ENCODE data around the gene ABI1. TPM values are rescaled to one million over a fixed set of nuclear protein-coding genes. Genes with fewer than 3 reads are reported as not detected.

ABI1 gene
- total and polyA plus RNA-seq, 2 of the 13 experiments (the other 11 are each of a cell fraction or from before 2014, with no cell fraction given) = 20.9 to 22.9 TPM

DNA sequence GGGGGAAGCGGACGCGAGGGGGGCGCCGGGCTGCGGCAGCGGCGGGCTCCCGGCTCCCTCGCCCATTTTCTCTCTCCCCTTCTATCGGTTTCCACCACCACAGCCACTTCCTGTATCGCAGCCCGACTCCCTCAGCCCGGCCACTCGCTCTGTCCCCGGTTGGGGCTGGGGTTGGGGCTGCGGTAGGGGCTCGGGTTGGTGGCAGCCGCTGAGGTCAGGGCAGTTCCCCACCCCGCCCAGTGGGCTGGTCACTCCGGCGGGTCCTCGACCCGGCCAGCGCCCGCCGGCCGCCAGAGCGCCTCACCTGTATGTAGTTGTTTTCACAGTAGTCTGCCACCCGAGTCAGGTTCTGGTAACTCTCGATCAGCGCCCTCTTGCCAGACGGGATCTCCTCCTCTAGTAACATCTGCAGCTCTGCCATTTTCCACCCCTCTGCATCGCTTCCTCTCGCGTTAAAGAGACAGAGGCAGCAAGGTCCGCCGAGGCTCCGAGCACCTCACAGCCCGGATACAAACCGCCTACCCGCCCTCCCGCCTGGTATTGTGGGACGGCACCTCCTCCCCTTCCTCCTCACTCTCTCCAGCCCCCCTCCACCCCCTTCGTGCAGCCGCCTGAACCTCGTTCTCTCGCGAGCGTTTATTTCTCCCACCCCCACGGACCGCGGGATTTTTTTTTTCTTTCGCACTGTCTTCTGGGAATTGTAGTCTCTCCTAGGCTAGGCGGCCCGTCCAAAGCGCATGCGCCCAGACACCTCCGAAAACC is at the start of gene ABI1 (continued):
- TF ChIP-seq, protein P1, sequence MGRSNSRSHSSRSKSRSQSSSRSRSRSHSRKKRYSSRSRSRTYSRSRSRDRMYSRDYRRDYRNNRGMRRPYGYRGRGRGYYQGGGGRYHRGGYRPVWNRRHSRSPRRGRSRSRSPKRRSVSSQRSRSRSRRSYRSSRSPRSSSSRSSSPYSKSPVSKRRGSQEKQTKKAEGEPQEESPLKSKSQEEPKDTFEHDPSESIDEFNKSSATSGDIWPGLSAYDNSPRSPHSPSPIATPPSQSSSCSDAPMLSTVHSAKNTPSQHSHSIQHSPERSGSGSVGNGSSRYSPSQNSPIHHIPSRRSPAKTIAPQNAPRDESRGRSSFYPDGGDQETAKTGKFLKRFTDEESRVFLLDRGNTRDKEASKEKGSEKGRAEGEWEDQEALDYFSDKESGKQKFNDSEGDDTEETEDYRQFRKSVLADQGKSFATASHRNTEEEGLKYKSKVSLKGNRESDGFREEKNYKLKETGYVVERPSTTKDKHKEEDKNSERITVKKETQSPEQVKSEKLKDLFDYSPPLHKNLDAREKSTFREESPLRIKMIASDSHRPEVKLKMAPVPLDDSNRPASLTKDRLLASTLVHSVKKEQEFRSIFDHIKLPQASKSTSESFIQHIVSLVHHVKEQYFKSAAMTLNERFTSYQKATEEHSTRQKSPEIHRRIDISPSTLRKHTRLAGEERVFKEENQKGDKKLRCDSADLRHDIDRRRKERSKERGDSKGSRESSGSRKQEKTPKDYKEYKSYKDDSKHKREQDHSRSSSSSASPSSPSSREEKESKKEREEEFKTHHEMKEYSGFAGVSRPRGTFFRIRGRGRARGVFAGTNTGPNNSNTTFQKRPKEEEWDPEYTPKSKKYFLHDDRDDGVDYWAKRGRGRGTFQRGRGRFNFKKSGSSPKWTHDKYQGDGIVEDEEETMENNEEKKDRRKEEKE (IDR thresholded peaks at IDR 0.05) = no peak
- TF ChIP-seq, protein P2, sequence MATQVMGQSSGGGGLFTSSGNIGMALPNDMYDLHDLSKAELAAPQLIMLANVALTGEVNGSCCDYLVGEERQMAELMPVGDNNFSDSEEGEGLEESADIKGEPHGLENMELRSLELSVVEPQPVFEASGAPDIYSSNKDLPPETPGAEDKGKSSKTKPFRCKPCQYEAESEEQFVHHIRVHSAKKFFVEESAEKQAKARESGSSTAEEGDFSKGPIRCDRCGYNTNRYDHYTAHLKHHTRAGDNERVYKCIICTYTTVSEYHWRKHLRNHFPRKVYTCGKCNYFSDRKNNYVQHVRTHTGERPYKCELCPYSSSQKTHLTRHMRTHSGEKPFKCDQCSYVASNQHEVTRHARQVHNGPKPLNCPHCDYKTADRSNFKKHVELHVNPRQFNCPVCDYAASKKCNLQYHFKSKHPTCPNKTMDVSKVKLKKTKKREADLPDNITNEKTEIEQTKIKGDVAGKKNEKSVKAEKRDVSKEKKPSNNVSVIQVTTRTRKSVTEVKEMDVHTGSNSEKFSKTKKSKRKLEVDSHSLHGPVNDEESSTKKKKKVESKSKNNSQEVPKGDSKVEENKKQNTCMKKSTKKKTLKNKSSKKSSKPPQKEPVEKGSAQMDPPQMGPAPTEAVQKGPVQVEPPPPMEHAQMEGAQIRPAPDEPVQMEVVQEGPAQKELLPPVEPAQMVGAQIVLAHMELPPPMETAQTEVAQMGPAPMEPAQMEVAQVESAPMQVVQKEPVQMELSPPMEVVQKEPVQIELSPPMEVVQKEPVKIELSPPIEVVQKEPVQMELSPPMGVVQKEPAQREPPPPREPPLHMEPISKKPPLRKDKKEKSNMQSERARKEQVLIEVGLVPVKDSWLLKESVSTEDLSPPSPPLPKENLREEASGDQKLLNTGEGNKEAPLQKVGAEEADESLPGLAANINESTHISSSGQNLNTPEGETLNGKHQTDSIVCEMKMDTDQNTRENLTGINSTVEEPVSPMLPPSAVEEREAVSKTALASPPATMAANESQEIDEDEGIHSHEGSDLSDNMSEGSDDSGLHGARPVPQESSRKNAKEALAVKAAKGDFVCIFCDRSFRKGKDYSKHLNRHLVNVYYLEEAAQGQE (IDR thresholded peaks at IDR 0.05; ENCODE audit: borderline replicate concordance in 1 of 2, low read depth in 1 of 2, low read length in 2 of 2) = no peak
- no peak for TF ChIP-seq MZF1 (CRISPR knock-in tag; IDR thresholded peaks at IDR 0.05; ENCODE audit: borderline replicate concordance)
- TF ChIP-seq MED13 (CRISPR knock-in tag; IDR thresholded peaks at IDR 0.05) = 0 out of 2 replicates have a peak, but pooled peaks have one; percentile 34
- TF ChIP-seq, protein P3, sequence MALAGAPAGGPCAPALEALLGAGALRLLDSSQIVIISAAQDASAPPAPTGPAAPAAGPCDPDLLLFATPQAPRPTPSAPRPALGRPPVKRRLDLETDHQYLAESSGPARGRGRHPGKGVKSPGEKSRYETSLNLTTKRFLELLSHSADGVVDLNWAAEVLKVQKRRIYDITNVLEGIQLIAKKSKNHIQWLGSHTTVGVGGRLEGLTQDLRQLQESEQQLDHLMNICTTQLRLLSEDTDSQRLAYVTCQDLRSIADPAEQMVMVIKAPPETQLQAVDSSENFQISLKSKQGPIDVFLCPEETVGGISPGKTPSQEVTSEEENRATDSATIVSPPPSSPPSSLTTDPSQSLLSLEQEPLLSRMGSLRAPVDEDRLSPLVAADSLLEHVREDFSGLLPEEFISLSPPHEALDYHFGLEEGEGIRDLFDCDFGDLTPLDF (CRISPR knock-in tag; IDR thresholded peaks at IDR 0.05) = peak; percentile 66; the same call in 1 of the 2 replicates
- TF ChIP-seq, protein P4, sequence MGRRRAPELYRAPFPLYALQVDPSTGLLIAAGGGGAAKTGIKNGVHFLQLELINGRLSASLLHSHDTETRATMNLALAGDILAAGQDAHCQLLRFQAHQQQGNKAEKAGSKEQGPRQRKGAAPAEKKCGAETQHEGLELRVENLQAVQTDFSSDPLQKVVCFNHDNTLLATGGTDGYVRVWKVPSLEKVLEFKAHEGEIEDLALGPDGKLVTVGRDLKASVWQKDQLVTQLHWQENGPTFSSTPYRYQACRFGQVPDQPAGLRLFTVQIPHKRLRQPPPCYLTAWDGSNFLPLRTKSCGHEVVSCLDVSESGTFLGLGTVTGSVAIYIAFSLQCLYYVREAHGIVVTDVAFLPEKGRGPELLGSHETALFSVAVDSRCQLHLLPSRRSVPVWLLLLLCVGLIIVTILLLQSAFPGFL (CRISPR knock-in tag; IDR thresholded peaks at IDR 0.05) = no peak
- no peak for TF ChIP-seq ZMAT3 (CRISPR knock-in tag; conservative IDR thresholded peaks at IDR 0.05)
- peak; percentile 42; the same call in 1 of the 2 replicates for TF ChIP-seq SOX5 (CRISPR knock-in tag; IDR thresholded peaks at IDR 0.05; ENCODE audit: borderline replicate concordance)
- no peak for TF ChIP-seq SRSF4 (IDR thresholded peaks at IDR 0.05; ENCODE audit: low read depth, low read length, poor library complexity, severe bottlenecking)
- no peak for TF ChIP-seq TRIM24 (CRISPR knock-in tag; IDR thresholded peaks at IDR 0.05)
- TF ChIP-seq ATF1 (CRISPR knock-in tag; IDR thresholded peaks at IDR 0.05) = no peak
- TF ChIP-seq, protein P5, sequence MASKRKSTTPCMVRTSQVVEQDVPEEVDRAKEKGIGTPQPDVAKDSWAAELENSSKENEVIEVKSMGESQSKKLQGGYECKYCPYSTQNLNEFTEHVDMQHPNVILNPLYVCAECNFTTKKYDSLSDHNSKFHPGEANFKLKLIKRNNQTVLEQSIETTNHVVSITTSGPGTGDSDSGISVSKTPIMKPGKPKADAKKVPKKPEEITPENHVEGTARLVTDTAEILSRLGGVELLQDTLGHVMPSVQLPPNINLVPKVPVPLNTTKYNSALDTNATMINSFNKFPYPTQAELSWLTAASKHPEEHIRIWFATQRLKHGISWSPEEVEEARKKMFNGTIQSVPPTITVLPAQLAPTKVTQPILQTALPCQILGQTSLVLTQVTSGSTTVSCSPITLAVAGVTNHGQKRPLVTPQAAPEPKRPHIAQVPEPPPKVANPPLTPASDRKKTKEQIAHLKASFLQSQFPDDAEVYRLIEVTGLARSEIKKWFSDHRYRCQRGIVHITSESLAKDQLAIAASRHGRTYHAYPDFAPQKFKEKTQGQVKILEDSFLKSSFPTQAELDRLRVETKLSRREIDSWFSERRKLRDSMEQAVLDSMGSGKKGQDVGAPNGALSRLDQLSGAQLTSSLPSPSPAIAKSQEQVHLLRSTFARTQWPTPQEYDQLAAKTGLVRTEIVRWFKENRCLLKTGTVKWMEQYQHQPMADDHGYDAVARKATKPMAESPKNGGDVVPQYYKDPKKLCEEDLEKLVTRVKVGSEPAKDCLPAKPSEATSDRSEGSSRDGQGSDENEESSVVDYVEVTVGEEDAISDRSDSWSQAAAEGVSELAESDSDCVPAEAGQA (IDR thresholded peaks at IDR 0.05; ENCODE audit: low read depth) = no peak
- TF ChIP-seq, protein P5 (CRISPR knock-in tag; IDR thresholded peaks at IDR 0.05; ENCODE audit: borderline replicate concordance) = no peak
